Measurements from ENCODE around the gene OR6N2. TPM values are rescaled to one million over a fixed set of nuclear protein-coding genes. Genes with fewer than 3 reads are reported as not detected.

OR6N2 gene
- polyA plus RNA-seq, 1 experiment = not detected

DNA sequence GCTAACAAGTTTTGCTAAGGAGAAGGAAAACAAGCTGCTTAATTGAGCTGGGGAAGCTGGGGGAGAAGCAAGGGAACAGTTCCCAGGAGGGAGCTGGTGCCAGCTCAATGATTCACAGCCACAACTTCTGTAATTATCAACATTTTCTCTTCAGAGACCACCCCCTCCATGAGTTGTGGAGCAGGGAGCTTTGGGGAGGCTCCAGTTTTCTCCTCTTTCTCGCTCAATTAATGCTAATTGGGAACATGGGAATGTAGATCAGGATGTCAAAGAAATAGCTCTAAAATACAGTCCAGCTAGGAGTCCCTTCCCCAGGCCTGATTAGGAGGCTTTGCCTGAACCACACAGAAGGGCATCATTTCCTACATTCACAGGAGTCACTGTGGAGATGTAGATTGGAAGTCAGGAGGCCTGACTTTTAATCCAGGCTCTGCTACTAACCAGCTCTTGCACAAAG, 38.0 kb upstream of the OR6N2 start:
- Histone ChIP-seq H3K4me3 (ENCODE audit: low read depth, low read length) (no peak overlapping the region), H3K27ac (ENCODE audit: low read depth, low read length) (no peak overlapping the region), H3K9me3 (ENCODE audit: control insufficient read depth, insufficient read depth, low read length) (no peaks in the 10 kb centered on the region), H3K27me3 (ENCODE audit: control insufficient read depth, insufficient read depth, low read length) (no peaks in the 10 kb centered on the region)
- CTCF ChIA-PET = interaction anchor here (1.2 kb wide), 1 partner anchor 8 kb away, joined by 3 read pairs; no protein-coding TSS in a partner anchor
- POLR2A ChIA-PET = no interaction called here
- no peak for DNase-seq (ENCODE audit: low read depth, low spot score)
- TF ChIP-seq, protein P1, sequence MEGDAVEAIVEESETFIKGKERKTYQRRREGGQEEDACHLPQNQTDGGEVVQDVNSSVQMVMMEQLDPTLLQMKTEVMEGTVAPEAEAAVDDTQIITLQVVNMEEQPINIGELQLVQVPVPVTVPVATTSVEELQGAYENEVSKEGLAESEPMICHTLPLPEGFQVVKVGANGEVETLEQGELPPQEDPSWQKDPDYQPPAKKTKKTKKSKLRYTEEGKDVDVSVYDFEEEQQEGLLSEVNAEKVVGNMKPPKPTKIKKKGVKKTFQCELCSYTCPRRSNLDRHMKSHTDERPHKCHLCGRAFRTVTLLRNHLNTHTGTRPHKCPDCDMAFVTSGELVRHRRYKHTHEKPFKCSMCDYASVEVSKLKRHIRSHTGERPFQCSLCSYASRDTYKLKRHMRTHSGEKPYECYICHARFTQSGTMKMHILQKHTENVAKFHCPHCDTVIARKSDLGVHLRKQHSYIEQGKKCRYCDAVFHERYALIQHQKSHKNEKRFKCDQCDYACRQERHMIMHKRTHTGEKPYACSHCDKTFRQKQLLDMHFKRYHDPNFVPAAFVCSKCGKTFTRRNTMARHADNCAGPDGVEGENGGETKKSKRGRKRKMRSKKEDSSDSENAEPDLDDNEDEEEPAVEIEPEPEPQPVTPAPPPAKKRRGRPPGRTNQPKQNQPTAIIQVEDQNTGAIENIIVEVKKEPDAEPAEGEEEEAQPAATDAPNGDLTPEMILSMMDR (IDR thresholded peaks at IDR 0.05; ENCODE audit: low read depth, low read length) = no peak

DNA sequence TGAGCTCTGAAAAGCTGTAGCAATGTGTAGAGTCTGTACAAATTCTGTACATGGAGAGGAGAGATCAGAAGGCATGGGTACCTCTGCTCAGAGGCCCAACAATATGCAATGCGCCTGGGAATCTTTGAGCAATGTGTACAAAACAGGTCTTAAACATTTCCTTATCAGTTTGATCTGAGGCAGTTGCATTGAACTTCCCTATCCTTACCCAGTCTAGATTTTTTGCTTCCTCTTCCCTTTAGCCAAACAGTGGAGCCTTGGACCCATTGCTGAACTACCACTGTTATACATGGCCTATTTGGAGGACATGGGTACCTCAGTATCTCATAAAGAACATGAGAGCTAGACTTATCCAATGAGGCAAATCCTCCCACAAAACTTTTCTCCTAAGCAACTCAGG, 37.6 kb upstream of the OR6N2 start:
- H3K27ac ChIP-seq (ENCODE audit: low read depth, low read length) = no peak overlapping the region
- ChIA-PET CTCF (interaction anchor here (1.2 kb wide), 1 partner anchor 9 kb away, joined by 3 read pairs; no protein-coding TSS in a partner anchor), POLR2A (no interaction called here)
- no peaks in the 10 kb centered on the region for H3K9me3 ChIP-seq (ENCODE audit: control insufficient read depth, insufficient read depth, low read length)
- DNase-seq (ENCODE audit: low read depth, low spot score) = no peak
- TF ChIP-seq, protein P1 (IDR thresholded peaks at IDR 0.05; ENCODE audit: low read depth, low read length) = no peak
- no peak overlapping the region for H3K4me3 ChIP-seq (ENCODE audit: low read depth, low read length)
- no peaks in the 10 kb centered on the region for H3K27me3 ChIP-seq (ENCODE audit: control insufficient read depth, insufficient read depth, low read length)

DNA sequence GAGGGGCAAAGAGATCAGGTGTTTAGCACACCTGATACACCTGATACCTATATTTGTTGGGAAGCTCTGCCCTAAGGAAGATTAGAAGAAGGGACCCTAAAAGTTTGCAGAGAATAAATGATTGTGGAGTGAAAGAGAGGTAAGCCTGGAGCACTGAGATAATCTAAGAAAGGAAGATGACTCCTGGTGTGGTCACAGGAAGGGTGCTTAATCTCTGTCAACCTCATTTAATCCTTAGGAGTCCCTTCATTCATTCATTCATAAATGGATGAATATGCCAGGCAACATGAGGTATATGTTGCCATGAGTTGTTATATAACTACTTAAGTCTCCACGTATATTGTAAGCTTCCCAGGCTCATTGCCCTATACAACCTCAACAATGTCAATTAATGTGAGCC, 34.0 kb upstream of the OR6N2 start:
- Histone ChIP-seq H3K27ac (ENCODE audit: low read depth, low read length) (no peak overlapping the region), H3K4me3 (ENCODE audit: low read depth, low read length) (no peak overlapping the region), H3K27me3 (ENCODE audit: control insufficient read depth, insufficient read depth, low read length) (no peaks in the 10 kb centered on the region), H3K9me3 (ENCODE audit: control insufficient read depth, insufficient read depth, low read length) (no peaks in the 10 kb centered on the region)
- no peak for DNase-seq (ENCODE audit: low read depth, low spot score)
- ChIA-PET POLR2A (no interaction called here), CTCF (no interaction called here)
- TF ChIP-seq, protein P1 (IDR thresholded peaks at IDR 0.05; ENCODE audit: low read depth, low read length) = no peak

DNA sequence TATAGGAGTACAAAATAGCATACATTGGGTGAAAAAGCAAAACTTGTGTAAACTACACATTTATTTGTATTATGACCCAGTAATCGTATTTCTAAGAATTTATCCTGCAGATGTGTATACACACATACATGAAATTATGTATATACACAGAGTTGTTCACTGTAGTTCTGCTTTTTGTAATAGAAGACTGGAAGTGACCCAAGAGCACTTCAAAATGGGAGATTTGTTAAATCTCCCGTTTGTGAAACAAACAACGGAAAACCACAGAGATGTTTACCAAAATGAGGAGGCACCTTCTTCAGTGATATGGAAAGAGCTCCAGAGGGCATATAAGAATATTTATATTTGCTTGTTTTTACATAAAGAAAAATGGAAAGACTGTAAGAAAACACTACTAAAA, 32.2 kb upstream of the OR6N2 start:
- TF ChIP-seq, protein P1 (IDR thresholded peaks at IDR 0.05; ENCODE audit: low read depth, low read length) = no peak
- no peak for DNase-seq (ENCODE audit: low read depth, low spot score)
- POLR2A ChIA-PET = no interaction called here
- no peak overlapping the region for H3K4me3 ChIP-seq (ENCODE audit: low read depth, low read length)
- no peaks in the 10 kb centered on the region for H3K27me3 ChIP-seq (ENCODE audit: control insufficient read depth, insufficient read depth, low read length)
- CTCF ChIA-PET = no interaction called here
- no peak overlapping the region for H3K27ac ChIP-seq (ENCODE audit: low read depth, low read length)
- no peaks in the 10 kb centered on the region for H3K9me3 ChIP-seq (ENCODE audit: control insufficient read depth, insufficient read depth, low read length)

DNA sequence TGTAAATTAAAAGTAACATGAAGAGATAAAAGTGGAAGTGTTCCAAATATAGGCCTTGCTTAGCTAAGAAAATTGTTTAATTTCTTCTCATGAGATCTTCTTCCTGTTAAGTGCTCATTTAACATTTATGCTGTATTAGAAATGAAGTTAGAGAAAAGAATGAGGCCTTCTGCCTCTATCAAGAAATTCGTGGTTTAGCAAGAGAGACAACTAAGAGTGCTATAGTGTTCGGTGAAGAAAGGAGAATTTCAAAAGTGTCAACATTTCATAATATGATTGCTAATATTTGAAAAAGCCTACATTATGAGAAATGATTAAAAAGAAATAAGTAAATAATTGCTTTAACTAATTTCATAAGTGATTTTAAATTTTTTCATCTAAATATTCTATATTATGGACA, 31.3 kb upstream of the OR6N2 start:
- Histone ChIP-seq H3K27ac (ENCODE audit: low read depth, low read length) (no peak overlapping the region), H3K4me3 (ENCODE audit: low read depth, low read length) (no peak overlapping the region), H3K27me3 (ENCODE audit: control insufficient read depth, insufficient read depth, low read length) (no peaks in the 10 kb centered on the region), H3K9me3 (ENCODE audit: control insufficient read depth, insufficient read depth, low read length) (no peaks in the 10 kb centered on the region)
- ChIA-PET CTCF (no interaction called here), POLR2A (no interaction called here)
- no peak for DNase-seq (ENCODE audit: low read depth, low spot score)
- TF ChIP-seq, protein P1 (IDR thresholded peaks at IDR 0.05; ENCODE audit: low read depth, low read length) = no peak
